SJSA1 (cell line): ENCODE measurements around the gene TRIM32. TPM values are rescaled to one million over a fixed set of nuclear protein-coding genes. Genes with fewer than 3 reads are reported as not detected.
"Not testable (repeated sequence)": the region's sequence is repeated elsewhere in the genome, so short reads cannot be mapped to it uniquely, and the experiment has no call there.

Experiments
- DNase-seq, 2 experiments: peaks; one replicate each; pipeline ENCODE4 v3.0.0-alpha.2; 2015 to 2020; ENCODE audit warnings: low spot score in 2 of 2, low read depth in 1 of 2
- H3K27ac ChIP-seq: fragments of 250-450 bp; sonication (Bioruptor Pico); 2 replicates; pipeline ENCODE4 v1.5.1; 2020; ENCODE audit warnings: mild to moderate bottlenecking, moderate library complexity
- H3K27me3 ChIP-seq: fragments of 250-450 bp; sonication (Bioruptor Pico); replicated peaks from 2 replicates; pipeline ENCODE4 v1.5.1; 2020; ENCODE audit warnings: mild to moderate bottlenecking, moderate library complexity
- H3K36me3 ChIP-seq: fragments of 250-450 bp; sonication (Bioruptor Pico); 2 replicates; pipeline ENCODE4 v1.5.1; 2020; ENCODE audit warnings: mild to moderate bottlenecking
- H3K4me1 ChIP-seq: fragments of 250-450 bp; sonication (Bioruptor Pico); replicated peaks from 2 replicates; pipeline ENCODE4 v1.6.1; 2021; ENCODE audit warnings: mild to moderate bottlenecking
- H3K4me3 ChIP-seq: fragments of 250-450 bp; sonication (Bioruptor Pico); 2 replicates; pipeline ENCODE4 v1.5.1; 2020; ENCODE audit warnings: mild to moderate bottlenecking
- H3K9me3 ChIP-seq: fragments of 250-450 bp; sonication (Bioruptor Pico); replicated peaks from 2 replicates; pipeline ENCODE4 v1.5.1; 2020; ENCODE audit warnings: mild to moderate bottlenecking
- total RNA-seq: library from RNA; depleted of rRNA; stranded (reverse); fragments of >200 nt; shearing (Covaris generic); gene quantifications from 2 replicates; pipeline ENCODE4 v1.2.3, GENCODE V29; 2014

The TRIM32 gene
- total RNA-seq, 1 experiment from 2014 or later, result 18.5 TPM

- Histone ChIP-seq H3K27ac (no peak overlapping the region), H3K4me1 (peaks cover 53% of the 10 kb centered on the region), H3K4me3 (no peak overlapping the region), H3K9me3 (no peaks in the 10 kb centered on the region), H3K36me3 (peaks cover 15% of the 10 kb centered on the region), H3K27me3 (no peaks in the 10 kb centered on the region)
- DNase-seq, result no peak
Observed at GRCh38 chr9:116689486-116690032, 2.5 kb downstream of the TRIM32 start.

GRCh38 chr9:116690805-116691204, 3.7 kb downstream of the TRIM32 start:
- not testable (repeated sequence) for DNase-seq, H3K27ac ChIP-seq, H3K27me3 ChIP-seq, H3K9me3 ChIP-seq, H3K4me3 ChIP-seq
- peaks cover 26% of the 10 kb centered on the region for H3K36me3 ChIP-seq
- H3K4me1 ChIP-seq, result peaks cover 53% of the 10 kb centered on the region

- Histone ChIP-seq H3K9me3 (no peaks in the 10 kb centered on the region), H3K4me1 (peaks cover 46% of the 10 kb centered on the region), H3K4me3 (no peak overlapping the region), H3K27me3 (no peaks in the 10 kb centered on the region), H3K27ac (no peak overlapping the region), H3K36me3 (peaks cover 26% of the 10 kb centered on the region)
- DNase-seq, result no peak
Observed at GRCh38 chr9:116691607-116692006, 4.5 kb downstream of the TRIM32 start.

GRCh38 chr9:116692616-116693015, 5.5 kb downstream of the TRIM32 start:
- Histone ChIP-seq H3K4me1 (peaks cover 44% of the 10 kb centered on the region), H3K27me3 (no peaks in the 10 kb centered on the region)

GRCh38 chr9:116693233-116693731, 6.2 kb downstream of the TRIM32 start:
- Histone ChIP-seq H3K9me3 (no peaks in the 10 kb centered on the region), H3K4me1 (peaks cover 45% of the 10 kb centered on the region), H3K36me3 (peaks cover 34% of the 10 kb centered on the region), H3K4me3 (no peak overlapping the region), H3K27ac (no peak overlapping the region), H3K27me3 (no peaks in the 10 kb centered on the region)
- no peak for DNase-seq

More at GRCh38 chr9:116692616-116693015, 5.5 kb downstream of the TRIM32 start:
- Histone ChIP-seq H3K9me3 (no peaks in the 10 kb centered on the region), H3K27ac (no peak overlapping the region), H3K4me3 (no peak overlapping the region), H3K36me3 (peaks cover 27% of the 10 kb centered on the region)
- DNase-seq, result no peak

GRCh38 chr9:116694785-116695291, 7.7 kb downstream of the TRIM32 start:
- Histone ChIP-seq H3K9me3 (no peaks in the 10 kb centered on the region), H3K36me3 (peaks cover 49% of the 10 kb centered on the region), H3K27ac (no peak overlapping the region), H3K4me1 (peaks cover 34% of the 10 kb centered on the region), H3K4me3 (no peak overlapping the region), H3K27me3 (no peaks in the 10 kb centered on the region)
- no peak for DNase-seq

GRCh38 chr9:116695438-116695837, 8.3 kb downstream of the TRIM32 start:
- Histone ChIP-seq H3K9me3 (no peaks in the 10 kb centered on the region), H3K4me3 (no peak overlapping the region), H3K27me3 (no peaks in the 10 kb centered on the region), H3K36me3 (peaks cover 51% of the 10 kb centered on the region), H3K27ac (no peak overlapping the region), H3K4me1 (peaks cover 30% of the 10 kb centered on the region)
- no peak for DNase-seq

GRCh38 chr9:116697362-116697761, 10.3 kb downstream of the TRIM32 start:
- H3K27me3 ChIP-seq, result no peaks in the 10 kb centered on the region
- DNase-seq, result peak in 1 of 2 experiments; percentile 55
- H3K9me3 ChIP-seq, result no peaks in the 10 kb centered on the region
- H3K4me3 ChIP-seq, result no peak overlapping the region
- peaks cover 21% of the 10 kb centered on the region for H3K4me1 ChIP-seq
- H3K36me3 ChIP-seq, result peaks cover 54% of the 10 kb centered on the region
- H3K27ac ChIP-seq, result no peak overlapping the region

- H3K4me1 ChIP-seq, result peaks cover 18% of the 10 kb centered on the region
- H3K27ac ChIP-seq, result no peak overlapping the region
- no peak overlapping the region for H3K4me3 ChIP-seq
- H3K36me3 ChIP-seq, result peaks cover 57% of the 10 kb centered on the region
- no peaks in the 10 kb centered on the region for H3K27me3 ChIP-seq
- no peaks in the 10 kb centered on the region for H3K9me3 ChIP-seq
- DNase-seq, result no peak
Observed at GRCh38 chr9:116697887-116698286, 10.8 kb downstream of the TRIM32 start.

- H3K27me3 ChIP-seq, result no peaks in the 10 kb centered on the region
- no peak overlapping the region for H3K4me3 ChIP-seq
- H3K27ac ChIP-seq, result no peak overlapping the region
- peaks cover 9% of the 10 kb centered on the region for H3K4me1 ChIP-seq
- DNase-seq, result no peak
- peaks cover 49% of the 10 kb centered on the region for H3K36me3 ChIP-seq
- no peaks in the 10 kb centered on the region for H3K9me3 ChIP-seq
Observed at GRCh38 chr9:116700279-116700678, 13.2 kb downstream of the TRIM32 start.

- DNase-seq, result no peak
- Histone ChIP-seq H3K9me3 (no peaks in the 10 kb centered on the region), H3K27ac (no peak overlapping the region), H3K27me3 (no peaks in the 10 kb centered on the region), H3K36me3 (peaks cover 44% of the 10 kb centered on the region), H3K4me3 (no peak overlapping the region), H3K4me1 (peaks cover 9% of the 10 kb centered on the region)
Observed at GRCh38 chr9:116700882-116701865, 14.1 kb downstream of the TRIM32 start.

GRCh38 chr9:116701940-116702642, 15.0 kb downstream of the TRIM32 start:
- Histone ChIP-seq H3K36me3 (peaks cover 44% of the 10 kb centered on the region), H3K9me3 (no peaks in the 10 kb centered on the region), H3K27ac (no peak overlapping the region), H3K4me3 (no peak overlapping the region), H3K4me1 (peaks cover 9% of the 10 kb centered on the region), H3K27me3 (no peaks in the 10 kb centered on the region)
- DNase-seq, result no peak

- Histone ChIP-seq H3K4me1 (no peaks in the 10 kb centered on the region), H3K4me3 (no peak overlapping the region), H3K27ac (no peak overlapping the region), H3K27me3 (no peaks in the 10 kb centered on the region), H3K36me3 (peaks cover 33% of the 10 kb centered on the region), H3K9me3 (no peaks in the 10 kb centered on the region)
- DNase-seq, result no peak
Observed at GRCh38 chr9:116703634-116704033, 16.5 kb downstream of the TRIM32 start.
